K562 (cell line): ENCODE data around the gene BTG2. TPM values are rescaled to one million over a fixed set of nuclear protein-coding genes. Genes with fewer than 3 reads are reported as not detected.
A peak's percentile ranks its signal among the peaks of the same experiment; 100 is the strongest.

ENCODE experiments used
- CBX8 ChIP-seq: fragments of 200-600 bp; sonication (generic); IDR thresholded peaks from 2 replicates; pipeline ENCODE4 v1.6.1; 2012; ENCODE audit warnings: borderline replicate concordance, mixed run types, low read depth, mild to moderate bottlenecking, moderate library complexity, mixed read lengths, low read length, control low read depth, inconsistent platforms; ENCODE audit not compliant: poor library complexity, severe bottlenecking; ENCODE audit errors: extremely low read depth
- ELF2 ChIP-seq: fragments of 250-450 bp; sonication (Bioruptor Pico); IDR thresholded peaks from 2 replicates; pipeline ENCODE4 v1.5.0; 2021; ENCODE audit warnings: mild to moderate bottlenecking
- ELF4 ChIP-seq: fragments of 450-650 bp; formaldehyde crosslinking; IDR thresholded peaks from 2 replicates; pipeline ENCODE4 v1.4.0; 2022; ENCODE audit warnings: missing genetic modification characterization
- EP400 ChIP-seq: fragments of 450-650 bp; IDR thresholded peaks from 2 replicates; pipeline ENCODE4 v1.6.1; 2017; ENCODE audit warnings: antibody characterized with exemption, mild to moderate bottlenecking, moderate library complexity
- ETV1 ChIP-seq: fragments of 450-650 bp; conservative IDR thresholded peaks from 2 replicates; pipeline ENCODE4 v1.6.1; 2016; ENCODE audit warnings: missing genetic modification characterization, control low read depth, low read depth, missing compliant biosample characterization
- GATA2 ChIP-seq: sonication (generic); formaldehyde crosslinking; IDR thresholded peaks from 2 replicates; pipeline ENCODE4 v1.4.0; 2020; ENCODE audit warnings: mild to moderate bottlenecking, missing genetic modification reagents
- MEF2D ChIP-seq: conservative IDR thresholded peaks from 2 replicates; pipeline ENCODE4 v1.6.1; 2016; ENCODE audit warnings: low read depth, missing genetic modification characterization, missing compliant biosample characterization
- NFE2 ChIP-seq: IDR thresholded peaks from 2 replicates; pipeline ENCODE4 v1.6.1; 2014; ENCODE audit warnings: antibody characterized with exemption, low read depth
- PCBP1 ChIP-seq: fragments of 200-400 bp; formaldehyde crosslinking; IDR thresholded peaks from 2 replicates; pipeline ENCODE4 v1.6.1; 2018; ENCODE audit warnings: mild to moderate bottlenecking, low read depth, low read length; ENCODE audit not compliant: poor library complexity, severe bottlenecking
- TRIM24 ChIP-seq, 2 experiments: fragments of 450-650 bp; IDR thresholded peaks; 2 replicates each; pipeline ENCODE4 v1.6.1; 2016
- ZNF124 ChIP-seq: sonication (generic); formaldehyde crosslinking; IDR thresholded peaks from 2 replicates; pipeline ENCODE4 v1.8.1; 2022; ENCODE audit warnings: missing genetic modification reagents
- ZNF140 ChIP-seq: fragments of 250-450 bp; sonication (Bioruptor Pico); IDR thresholded peaks from 2 replicates; pipeline ENCODE4 v1.8.0; 2021; ENCODE audit warnings: moderate library complexity, mild to moderate bottlenecking, inconsistent platforms
- ZNF431 ChIP-seq: sonication (generic); formaldehyde crosslinking; IDR thresholded peaks from 2 replicates; pipeline ENCODE4 v1.8.0; 2022; ENCODE audit warnings: mild to moderate bottlenecking, missing genetic modification reagents
- ZNF830 ChIP-seq: fragments of 250-450 bp; sonication (Bioruptor Pico); IDR thresholded peaks from 2 replicates; pipeline ENCODE4 v1.5.0; 2021; ENCODE audit warnings: mild to moderate bottlenecking
- polyA plus RNA-seq, 8 experiments: library from polyadenylated mRNA; depleted of rRNA in 4 of 8; stranded (reverse) in 5 of 8; unstranded in 3 of 8; fragments of >200 nt; fragmentation: Nextera tagmentation in 2 of 8; fragmentation: Illumina TruSeq in 1 of 8; extraction: Ambion mirVana in 2 of 8; extraction: Trizol in 1 of 8; gene quantifications; 2 replicates each; pipeline versions ENCODE4 v1.2.1 to v1.2.3, GENCODE V29; 2011 to 2014; ENCODE audit warnings: inconsistent platforms in 1 of 8, missing spikeins in 1 of 8
- total RNA-seq, 7 experiments: library from RNA; depleted of rRNA in 6 of 7; stranded (reverse); fragments of >200 nt in 6 of 7; fragmentation: Illumina TruSeq in 2 of 7; extraction: Trizol in 2 of 7; gene quantifications; 2 replicates each; pipeline versions ENCODE4 v1.2.1 to v1.2.3, GENCODE V29; 2011 to 2021; ENCODE audit warnings: low replicate concordance in 1 of 7
- TF ChIP-seq, protein P1 (sequence below): sonication (generic); formaldehyde crosslinking; IDR thresholded peaks from 2 replicates; pipeline ENCODE4 v1.8.0; 2022; ENCODE audit warnings: mild to moderate bottlenecking, missing genetic modification reagents
- TF ChIP-seq, protein P2 (sequence below): fragments of 450-650 bp; formaldehyde crosslinking; IDR thresholded peaks from 2 replicates; pipeline ENCODE4 v1.4.0; 2020; ENCODE audit warnings: mild to moderate bottlenecking, moderate library complexity
- TF ChIP-seq, protein P3 (sequence below): sonication (generic); formaldehyde crosslinking; IDR thresholded peaks from 2 replicates; pipeline ENCODE4 v1.8.1; 2023; ENCODE audit warnings: mild to moderate bottlenecking, missing genetic modification reagents
- TF ChIP-seq, protein P4 (sequence below): fragments of 450-650 bp; conservative IDR thresholded peaks from 2 replicates; pipeline ENCODE4 v1.6.1; 2016; ENCODE audit warnings: missing genetic modification characterization, low read depth, mild to moderate bottlenecking, missing compliant biosample characterization, moderate library complexity

The BTG2 gene
- total and polyA plus RNA-seq, 9 of the 15 experiments (the other 6 are each of a cell fraction or from before 2014, with no cell fraction given), result 2.3 to 41.9 (median 8.7) TPM

DNA sequence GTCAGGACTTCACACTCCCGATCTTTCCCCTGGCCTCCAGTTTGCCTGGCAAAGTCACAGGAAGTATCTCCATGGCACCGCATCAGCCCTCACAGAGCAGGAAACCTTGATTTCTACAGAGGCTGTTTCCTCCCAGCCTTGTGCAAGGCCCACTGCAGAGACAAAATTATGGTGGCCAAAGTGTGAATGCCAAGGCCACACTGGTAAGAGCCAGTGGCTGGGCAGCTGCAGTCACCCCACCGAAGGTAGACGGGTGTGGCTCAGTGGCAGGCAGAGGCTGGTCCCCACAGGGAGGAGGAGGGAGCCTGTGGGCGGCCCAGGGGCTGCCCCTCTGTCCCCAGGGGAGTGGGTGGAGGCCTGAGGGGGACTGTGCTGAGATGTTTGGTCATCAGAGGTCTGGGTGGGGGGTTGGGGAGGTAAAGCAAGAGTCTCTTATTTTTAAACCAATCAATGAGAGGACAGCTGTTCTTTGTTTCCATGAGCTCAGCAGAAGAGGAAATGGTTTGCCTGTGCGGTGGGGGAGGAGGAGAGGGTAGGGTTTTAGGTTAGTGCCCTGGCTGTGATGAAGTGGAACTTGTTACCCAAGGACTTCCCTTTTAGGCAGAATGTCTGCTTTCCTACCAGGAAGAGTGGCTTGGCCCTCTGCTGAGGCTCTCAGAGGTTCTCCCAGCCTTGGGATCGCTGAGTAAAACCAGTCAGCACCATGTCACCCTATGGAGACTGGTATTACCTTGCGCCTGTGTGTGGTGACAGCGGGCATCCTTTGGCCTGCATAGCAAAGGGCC is 18.0 kb upstream of the BTG2 start (continued):
- TF ChIP-seq CBX8 (no peak), EP400 (no peak), GATA2 (no peak), PCBP1 (no peak), ZNF431 (CRISPR knock-in tag) (no peak), NFE2 (peak; percentile 58; the same call in 1 of the 2 replicates), MEF2D (tag) (0 out of 2 replicates have a peak, but pooled peaks have one; percentile 28), ZNF140 (CRISPR knock-in tag) (0 out of 2 replicates have a peak, but pooled peaks have one; percentile 25), TRIM24 (IDR thresholded peaks at IDR 0.05) (peak; percentile 28 to 63; a peak in 3 of 4 replicates), ELF2 (CRISPR knock-in tag) (peak; percentile 58; the same call in 1 of the 2 replicates), ZNF830 (no peak), ELF4 (peak; percentile 84), ETV1 (peak; percentile 42; the same call in 1 of the 2 replicates), ZNF124 (CRISPR knock-in tag) (no peak)
- TF ChIP-seq, protein P1, sequence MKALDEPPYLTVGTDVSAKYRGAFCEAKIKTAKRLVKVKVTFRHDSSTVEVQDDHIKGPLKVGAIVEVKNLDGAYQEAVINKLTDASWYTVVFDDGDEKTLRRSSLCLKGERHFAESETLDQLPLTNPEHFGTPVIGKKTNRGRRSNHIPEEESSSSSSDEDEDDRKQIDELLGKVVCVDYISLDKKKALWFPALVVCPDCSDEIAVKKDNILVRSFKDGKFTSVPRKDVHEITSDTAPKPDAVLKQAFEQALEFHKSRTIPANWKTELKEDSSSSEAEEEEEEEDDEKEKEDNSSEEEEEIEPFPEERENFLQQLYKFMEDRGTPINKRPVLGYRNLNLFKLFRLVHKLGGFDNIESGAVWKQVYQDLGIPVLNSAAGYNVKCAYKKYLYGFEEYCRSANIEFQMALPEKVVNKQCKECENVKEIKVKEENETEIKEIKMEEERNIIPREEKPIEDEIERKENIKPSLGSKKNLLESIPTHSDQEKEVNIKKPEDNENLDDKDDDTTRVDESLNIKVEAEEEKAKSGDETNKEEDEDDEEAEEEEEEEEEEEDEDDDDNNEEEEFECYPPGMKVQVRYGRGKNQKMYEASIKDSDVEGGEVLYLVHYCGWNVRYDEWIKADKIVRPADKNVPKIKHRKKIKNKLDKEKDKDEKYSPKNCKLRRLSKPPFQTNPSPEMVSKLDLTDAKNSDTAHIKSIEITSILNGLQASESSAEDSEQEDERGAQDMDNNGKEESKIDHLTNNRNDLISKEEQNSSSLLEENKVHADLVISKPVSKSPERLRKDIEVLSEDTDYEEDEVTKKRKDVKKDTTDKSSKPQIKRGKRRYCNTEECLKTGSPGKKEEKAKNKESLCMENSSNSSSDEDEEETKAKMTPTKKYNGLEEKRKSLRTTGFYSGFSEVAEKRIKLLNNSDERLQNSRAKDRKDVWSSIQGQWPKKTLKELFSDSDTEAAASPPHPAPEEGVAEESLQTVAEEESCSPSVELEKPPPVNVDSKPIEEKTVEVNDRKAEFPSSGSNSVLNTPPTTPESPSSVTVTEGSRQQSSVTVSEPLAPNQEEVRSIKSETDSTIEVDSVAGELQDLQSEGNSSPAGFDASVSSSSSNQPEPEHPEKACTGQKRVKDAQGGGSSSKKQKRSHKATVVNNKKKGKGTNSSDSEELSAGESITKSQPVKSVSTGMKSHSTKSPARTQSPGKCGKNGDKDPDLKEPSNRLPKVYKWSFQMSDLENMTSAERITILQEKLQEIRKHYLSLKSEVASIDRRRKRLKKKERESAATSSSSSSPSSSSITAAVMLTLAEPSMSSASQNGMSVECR (CRISPR knock-in tag), result no peak
- TF ChIP-seq, protein P2, sequence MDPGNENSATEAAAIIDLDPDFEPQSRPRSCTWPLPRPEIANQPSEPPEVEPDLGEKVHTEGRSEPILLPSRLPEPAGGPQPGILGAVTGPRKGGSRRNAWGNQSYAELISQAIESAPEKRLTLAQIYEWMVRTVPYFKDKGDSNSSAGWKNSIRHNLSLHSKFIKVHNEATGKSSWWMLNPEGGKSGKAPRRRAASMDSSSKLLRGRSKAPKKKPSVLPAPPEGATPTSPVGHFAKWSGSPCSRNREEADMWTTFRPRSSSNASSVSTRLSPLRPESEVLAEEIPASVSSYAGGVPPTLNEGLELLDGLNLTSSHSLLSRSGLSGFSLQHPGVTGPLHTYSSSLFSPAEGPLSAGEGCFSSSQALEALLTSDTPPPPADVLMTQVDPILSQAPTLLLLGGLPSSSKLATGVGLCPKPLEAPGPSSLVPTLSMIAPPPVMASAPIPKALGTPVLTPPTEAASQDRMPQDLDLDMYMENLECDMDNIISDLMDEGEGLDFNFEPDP (CRISPR knock-in tag), result no peak
- TF ChIP-seq, protein P3, sequence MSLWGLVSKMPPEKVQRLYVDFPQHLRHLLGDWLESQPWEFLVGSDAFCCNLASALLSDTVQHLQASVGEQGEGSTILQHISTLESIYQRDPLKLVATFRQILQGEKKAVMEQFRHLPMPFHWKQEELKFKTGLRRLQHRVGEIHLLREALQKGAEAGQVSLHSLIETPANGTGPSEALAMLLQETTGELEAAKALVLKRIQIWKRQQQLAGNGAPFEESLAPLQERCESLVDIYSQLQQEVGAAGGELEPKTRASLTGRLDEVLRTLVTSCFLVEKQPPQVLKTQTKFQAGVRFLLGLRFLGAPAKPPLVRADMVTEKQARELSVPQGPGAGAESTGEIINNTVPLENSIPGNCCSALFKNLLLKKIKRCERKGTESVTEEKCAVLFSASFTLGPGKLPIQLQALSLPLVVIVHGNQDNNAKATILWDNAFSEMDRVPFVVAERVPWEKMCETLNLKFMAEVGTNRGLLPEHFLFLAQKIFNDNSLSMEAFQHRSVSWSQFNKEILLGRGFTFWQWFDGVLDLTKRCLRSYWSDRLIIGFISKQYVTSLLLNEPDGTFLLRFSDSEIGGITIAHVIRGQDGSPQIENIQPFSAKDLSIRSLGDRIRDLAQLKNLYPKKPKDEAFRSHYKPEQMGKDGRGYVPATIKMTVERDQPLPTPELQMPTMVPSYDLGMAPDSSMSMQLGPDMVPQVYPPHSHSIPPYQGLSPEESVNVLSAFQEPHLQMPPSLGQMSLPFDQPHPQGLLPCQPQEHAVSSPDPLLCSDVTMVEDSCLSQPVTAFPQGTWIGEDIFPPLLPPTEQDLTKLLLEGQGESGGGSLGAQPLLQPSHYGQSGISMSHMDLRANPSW (CRISPR knock-in tag), result no peak
- TF ChIP-seq, protein P4, sequence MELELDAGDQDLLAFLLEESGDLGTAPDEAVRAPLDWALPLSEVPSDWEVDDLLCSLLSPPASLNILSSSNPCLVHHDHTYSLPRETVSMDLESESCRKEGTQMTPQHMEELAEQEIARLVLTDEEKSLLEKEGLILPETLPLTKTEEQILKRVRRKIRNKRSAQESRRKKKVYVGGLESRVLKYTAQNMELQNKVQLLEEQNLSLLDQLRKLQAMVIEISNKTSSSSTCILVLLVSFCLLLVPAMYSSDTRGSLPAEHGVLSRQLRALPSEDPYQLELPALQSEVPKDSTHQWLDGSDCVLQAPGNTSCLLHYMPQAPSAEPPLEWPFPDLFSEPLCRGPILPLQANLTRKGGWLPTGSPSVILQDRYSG (tag), result no peak; the same call in 1 of the 2 replicates
